PC-3 (cell line): ENCODE data around the gene PEPD. TPM values are rescaled to one million over a fixed set of nuclear protein-coding genes. Genes with fewer than 3 reads are reported as not detected.

Source experiments
- ATAC-seq: fragments of 200-7000 bp; cut with Tn5 transposase; 2 replicates; pipeline ENCODE4 v1.9.1; 2020; ENCODE audit warnings: mild to moderate bottlenecking, moderate library complexity
- BruUV-seq: library from RNA; stranded (reverse); fragments of 400-500 nt; replicated peaks from 2 replicates; lab custom pipeline; 2021; lab: Mats Ljungman, UMichigan
- CTCF ChIA-PET: fragments of 300-600 bp; sonication (Branson Sonifier 250); formaldehyde crosslinking; loops from one replicate; lab custom pipeline; 2022; ENCODE audit warnings: antibody characterized with exemption; lab: Charles Lee
- POLR2A ChIA-PET: fragments of 300-600 bp; sonication (Branson Sonifier 250); formaldehyde crosslinking; loops from one replicate; lab custom pipeline; 2022; ENCODE audit warnings: antibody characterized with exemption; ENCODE audit not compliant: unreplicated experiment; lab: Charles Lee
- DNase-seq: peaks from one replicate; pipeline ENCODE4 v3.0.0-alpha.2; 2015
- H2AFZ ChIP-seq: fragments of 300-600 bp; sonication (generic); 2 replicates; pipeline ENCODE4 v1.6.0; 2016; ENCODE audit warnings: antibody characterized with exemption, low read length
- H3F3A ChIP-seq: fragments of 300-600 bp; sonication (generic); one replicate; pipeline ENCODE4 v1.6.0; 2017; ENCODE audit warnings: antibody characterized with exemption, low read length, control low read depth, mild to moderate bottlenecking; ENCODE audit not compliant: unreplicated experiment
- H3K27ac ChIP-seq: fragments of 300-600 bp; sonication (generic); 2 replicates; pipeline ENCODE4 v1.5.1; 2016; ENCODE audit warnings: mild to moderate bottlenecking, low read length
- H3K27me3 ChIP-seq: fragments of 300-600 bp; sonication (generic); 2 replicates; pipeline ENCODE4 v1.6.1; 2016; ENCODE audit warnings: low read length, mixed read lengths
- H3K36me3 ChIP-seq: fragments of 300-600 bp; sonication (generic); 2 replicates; pipeline ENCODE4 v1.6.1; 2016; ENCODE audit warnings: low read depth, mixed run types, low read length, mixed read lengths
- H3K4me1 ChIP-seq: fragments of 300-600 bp; sonication (generic); 2 replicates; pipeline ENCODE4 v1.5.1; 2016; ENCODE audit warnings: low read length; ENCODE audit not compliant: insufficient read depth
- H3K4me2 ChIP-seq: fragments of 300-600 bp; sonication (generic); 2 replicates; pipeline ENCODE4 v1.6.0; 2016; ENCODE audit warnings: low read length
- H3K4me3 ChIP-seq: fragments of 300-600 bp; sonication (generic); 2 replicates; pipeline ENCODE4 v1.5.1; 2016; ENCODE audit warnings: mild to moderate bottlenecking, low read length, mixed read lengths
- H3K79me2 ChIP-seq: fragments of 300-600 bp; sonication (generic); 2 replicates; pipeline ENCODE4 v1.6.1; 2017; ENCODE audit warnings: low read length, mixed read lengths
- H3K9ac ChIP-seq: fragments of 300-600 bp; sonication (generic); 2 replicates; pipeline ENCODE4 v1.6.0; 2016; ENCODE audit warnings: mild to moderate bottlenecking, low read length
- H3K9me2 ChIP-seq: fragments of 300-600 bp; sonication (generic); replicated peaks from 2 replicates; pipeline ENCODE4 v1.6.1; 2016; ENCODE audit warnings: mixed run types, low read length, mixed read lengths
- H3K9me3 ChIP-seq: fragments of 300-600 bp; sonication (generic); 2 replicates; pipeline ENCODE4 v1.6.1; 2016; ENCODE audit warnings: low read length, mixed read lengths
- H4K20me1 ChIP-seq: fragments of 300-600 bp; sonication (generic); 2 replicates; pipeline ENCODE4 v1.6.1; 2016; ENCODE audit warnings: low read length, mixed read lengths
- EZH2 ChIP-seq: fragments of 300-600 bp; sonication (generic); IDR thresholded peaks from one replicate; pipeline ENCODE4 v1.6.1; 2017; ENCODE audit warnings: antibody characterized with exemption, mild to moderate bottlenecking, low read length; ENCODE audit not compliant: unreplicated experiment
- EZH2phosphoT487 ChIP-seq: fragments of 300-600 bp; sonication (generic); IDR thresholded peaks from 2 replicates; pipeline ENCODE4 v1.6.1; 2018; ENCODE audit warnings: mild to moderate bottlenecking, antibody characterized with exemption, low read length, borderline replicate concordance
- intact Hi-C: fragments of 100-400 bp; cut with micrococcal nuclease; formaldehyde crosslinking; loops from 2 replicates; pipeline ENCODE4 v1.9.0; 2023
- total RNA-seq: library from RNA; depleted of rRNA; stranded (reverse); fragments of >200 nt; gene quantifications from 2 replicates; pipeline ENCODE4 v1.2.3, GENCODE V29; 2014
- TF ChIP-seq, protein P1 (sequence below): fragments of 300-600 bp; sonication (generic); conservative IDR thresholded peaks from 2 replicates; pipeline ENCODE4 v1.5.1; 2017; ENCODE audit warnings: antibody characterized with exemption, low read depth, mild to moderate bottlenecking, low read length

PEPD gene
- total RNA-seq, 1 experiment from 2014 or later, result 53.4 TPM

DNA sequence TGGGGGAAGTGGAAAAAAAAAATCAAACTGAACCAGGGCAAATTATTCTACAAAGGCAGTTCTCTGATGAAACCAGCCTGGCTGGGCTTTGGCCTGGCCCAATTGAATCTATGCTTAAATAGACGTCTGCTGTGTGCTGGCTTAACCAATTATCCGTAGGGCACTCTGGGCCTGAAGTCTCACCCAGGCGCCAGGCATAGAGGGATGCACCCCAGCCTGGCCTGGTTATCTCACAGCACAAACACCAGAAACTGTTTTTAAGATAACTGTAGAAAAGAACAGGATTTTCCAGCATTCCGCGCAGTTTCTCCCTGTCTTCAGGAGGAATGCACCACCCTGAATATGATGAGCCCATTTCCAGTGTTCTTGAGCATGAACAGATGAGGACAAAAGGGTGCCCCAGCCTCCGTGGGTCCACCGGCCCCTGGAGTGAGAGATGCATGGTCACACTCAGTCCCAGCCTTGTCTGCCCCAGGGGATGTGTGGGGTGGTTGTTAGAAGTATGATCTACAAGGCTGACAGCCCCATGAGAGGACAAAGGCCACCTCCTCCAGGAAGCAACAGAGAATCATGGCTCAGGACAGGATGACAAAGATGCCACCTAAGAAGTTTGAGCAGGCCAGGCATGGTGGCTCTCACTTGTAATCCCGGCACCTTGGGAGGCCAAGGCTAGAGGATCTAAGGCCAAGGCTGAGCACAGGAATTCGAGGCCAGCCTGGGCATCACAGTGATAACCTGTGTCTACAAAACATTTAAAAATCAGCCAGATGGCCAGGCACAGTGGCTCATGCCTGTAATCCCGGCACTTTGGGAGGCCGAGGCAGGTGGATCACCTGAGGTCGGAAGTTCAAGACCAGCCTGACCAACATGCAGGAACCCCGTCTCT, 50.2 kb downstream of the PEPD start:
- Histone ChIP-seq H3K4me2 (no peak overlapping the region), H3K4me1 (peaks cover 20% of the 10 kb centered on the region), H3K36me3 (no peaks in the 10 kb centered on the region), H4K20me1 (no peaks in the 10 kb centered on the region), H2AFZ (no peak overlapping the region), H3F3A (no peaks in the 10 kb centered on the region), H3K79me2 (no peaks in the 10 kb centered on the region), H3K4me3 (no peak overlapping the region), H3K27ac (no peak overlapping the region), H3K9ac (no peak overlapping the region), H3K9me3 (no peaks in the 10 kb centered on the region), H3K27me3 (no peaks in the 10 kb centered on the region), H3K9me2 (no peaks in the 10 kb centered on the region)
- TF ChIP-seq, protein P1, sequence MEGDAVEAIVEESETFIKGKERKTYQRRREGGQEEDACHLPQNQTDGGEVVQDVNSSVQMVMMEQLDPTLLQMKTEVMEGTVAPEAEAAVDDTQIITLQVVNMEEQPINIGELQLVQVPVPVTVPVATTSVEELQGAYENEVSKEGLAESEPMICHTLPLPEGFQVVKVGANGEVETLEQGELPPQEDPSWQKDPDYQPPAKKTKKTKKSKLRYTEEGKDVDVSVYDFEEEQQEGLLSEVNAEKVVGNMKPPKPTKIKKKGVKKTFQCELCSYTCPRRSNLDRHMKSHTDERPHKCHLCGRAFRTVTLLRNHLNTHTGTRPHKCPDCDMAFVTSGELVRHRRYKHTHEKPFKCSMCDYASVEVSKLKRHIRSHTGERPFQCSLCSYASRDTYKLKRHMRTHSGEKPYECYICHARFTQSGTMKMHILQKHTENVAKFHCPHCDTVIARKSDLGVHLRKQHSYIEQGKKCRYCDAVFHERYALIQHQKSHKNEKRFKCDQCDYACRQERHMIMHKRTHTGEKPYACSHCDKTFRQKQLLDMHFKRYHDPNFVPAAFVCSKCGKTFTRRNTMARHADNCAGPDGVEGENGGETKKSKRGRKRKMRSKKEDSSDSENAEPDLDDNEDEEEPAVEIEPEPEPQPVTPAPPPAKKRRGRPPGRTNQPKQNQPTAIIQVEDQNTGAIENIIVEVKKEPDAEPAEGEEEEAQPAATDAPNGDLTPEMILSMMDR, result no peak
- TF ChIP-seq EZH2, result no peak
- no peak for TF ChIP-seq EZH2phosphoT487
- BruUV-seq, result no TSS peak
- intact Hi-C loops, result loop anchor here (5.0 kb wide), 1 partner anchor 51 kb away; the partner anchor contains the start of gene PEPD
- ATAC-seq (no peak), DNase-seq (no peak)
- CTCF ChIA-PET, result no interaction called here
- POLR2A ChIA-PET, result no interaction called here

- Histone ChIP-seq H4K20me1 (no peaks in the 10 kb centered on the region), H3K4me3 (no peak overlapping the region), H3K27me3 (no peaks in the 10 kb centered on the region), H3K9me3 (no peaks in the 10 kb centered on the region), H3K9ac (no peak overlapping the region), H3F3A (no peaks in the 10 kb centered on the region), H3K36me3 (no peaks in the 10 kb centered on the region), H3K27ac (no peak overlapping the region), H2AFZ (no peak overlapping the region), H3K79me2 (no peaks in the 10 kb centered on the region), H3K4me1 (peaks cover 20% of the 10 kb centered on the region), H3K4me2 (no peak overlapping the region), H3K9me2 (no peaks in the 10 kb centered on the region)
- intact Hi-C loops, result loop anchor here (5.0 kb wide), 1 partner anchor 52 kb away; the partner anchor contains the start of gene PEPD
- no TSS peak for BruUV-seq
- no peak for ATAC-seq
- POLR2A ChIA-PET, result no interaction called here
- DNase-seq, result no peak
- CTCF ChIA-PET, result no interaction called here
- TF ChIP-seq, protein P1, result no peak
- TF ChIP-seq EZH2 (no peak), EZH2phosphoT487 (no peak)
These were observed 50.9 kb downstream of the PEPD start for GRCh38 chr19:33470686-33471085.

DNA sequence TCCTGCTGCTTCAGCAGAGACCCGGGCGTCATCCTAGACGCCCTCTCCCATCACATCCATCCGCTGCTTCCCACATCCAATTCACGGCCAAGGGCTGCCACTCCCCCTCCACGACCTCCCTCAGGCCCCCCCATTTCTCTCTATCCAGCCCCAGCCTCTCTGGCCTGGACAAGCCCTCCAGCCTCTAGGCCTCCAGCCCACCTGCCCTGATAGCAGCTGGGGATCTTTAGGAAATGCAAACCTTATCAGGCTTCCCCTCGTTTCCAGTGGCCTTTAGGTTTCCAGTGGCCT, 51.6 kb downstream of the PEPD start:
- no TSS peak for BruUV-seq

More for the DNA sequence above, 51.6 kb downstream of the PEPD start:
- no peaks in the 10 kb centered on the region for H3K79me2 ChIP-seq
- H3K9ac ChIP-seq, result no peak overlapping the region
- no peaks in the 10 kb centered on the region for H3F3A ChIP-seq
- H3K36me3 ChIP-seq, result no peaks in the 10 kb centered on the region
- no peak overlapping the region for H3K4me2 ChIP-seq
- H3K4me1 ChIP-seq, result peaks cover 20% of the 10 kb centered on the region
- H3K9me3 ChIP-seq, result no peaks in the 10 kb centered on the region
- ATAC-seq, result no peak
- H4K20me1 ChIP-seq, result no peaks in the 10 kb centered on the region
- H3K9me2 ChIP-seq, result no peaks in the 10 kb centered on the region
- no peak overlapping the region for H2AFZ ChIP-seq
- no peaks in the 10 kb centered on the region for H3K27me3 ChIP-seq
- TF ChIP-seq EZH2 (no peak), EZH2phosphoT487 (no peak)
- TF ChIP-seq, protein P1, result no peak
- no peak overlapping the region for H3K27ac ChIP-seq
- intact Hi-C loops, result loop anchor here (5.0 kb wide), 1 partner anchor 52 kb away; the partner anchor contains the start of gene PEPD
- CTCF ChIA-PET, result no interaction called here
- no peak overlapping the region for H3K4me3 ChIP-seq
- POLR2A ChIA-PET, result no interaction called here
- DNase-seq, result no peak
